Muscle layer of duodenum (tissue), 2 donors: ENCODE measurements around the gene SPINT1.

ENCODE experiments used
- H3K27ac ChIP-seq: one replicate; pipeline ENCODE4 v1.7.0; 2013; ENCODE audit warnings: mild to moderate bottlenecking, low read length
- H3K27me3 ChIP-seq: one replicate; pipeline ENCODE4 v1.7.0; 2013; ENCODE audit warnings: low read depth, mild to moderate bottlenecking, control low read depth, low read length
- H3K36me3 ChIP-seq, 2 donors: one replicate each; pipeline ENCODE4 v1.7.0; 2013; ENCODE audit warnings: low read length in 2 of 2, control low read depth in 1 of 2, mild to moderate bottlenecking in 1 of 2; ENCODE audit not compliant: insufficient read depth in 2 of 2, control insufficient read depth in 1 of 2
- H3K4me1 ChIP-seq, 2 donors: one replicate each; pipeline ENCODE4 v1.7.0; 2013; ENCODE audit warnings: low read length in 2 of 2, mild to moderate bottlenecking in 2 of 2, control low read depth in 1 of 2, moderate library complexity in 1 of 2; ENCODE audit not compliant: insufficient read depth in 2 of 2, control insufficient read depth in 1 of 2
- H3K4me3 ChIP-seq, 2 donors: one replicate each; pipeline ENCODE4 v1.7.0; 2013; ENCODE audit warnings: low read length in 2 of 2, low read depth in 1 of 2, mild to moderate bottlenecking in 1 of 2
- H3K9me3 ChIP-seq, 2 donors: one replicate each; pipeline ENCODE4 v1.7.0; 2013; ENCODE audit warnings: low read length in 2 of 2, control low read depth in 1 of 2, mild to moderate bottlenecking in 1 of 2; ENCODE audit not compliant: control insufficient read depth in 1 of 2
- donor health status: healthy.

The SPINT1 gene

DNA sequence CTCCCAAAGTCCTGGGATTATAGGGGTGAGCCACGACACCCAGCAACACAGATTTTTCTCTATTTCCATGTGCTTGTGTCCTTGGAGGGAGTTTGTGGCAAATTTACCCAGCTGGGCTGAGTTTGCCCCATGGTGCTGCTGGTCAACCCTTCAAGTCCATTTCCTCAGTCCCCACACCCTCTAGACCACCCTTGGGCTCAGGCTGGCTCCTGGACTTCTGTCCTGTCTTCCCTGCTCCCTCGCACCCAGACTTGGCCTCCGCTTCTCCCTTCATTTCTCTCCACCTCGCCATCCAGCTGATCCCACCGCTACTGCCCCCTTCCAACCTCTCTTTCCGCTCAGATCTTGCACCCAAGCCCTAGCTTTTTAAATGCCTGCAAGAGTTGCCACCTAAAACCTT lies 37.5 kb downstream of the SPINT1 start:
- H3K4me3 ChIP-seq = no peak overlapping the region
- H3K27me3 ChIP-seq = no peaks in the 10 kb centered on the region
- peaks cover 0 to 2% of the 10 kb centered on the region in 2 donors for H3K9me3 ChIP-seq
- no peak overlapping the region for H3K27ac ChIP-seq
- H3K4me1 ChIP-seq = no peaks in the 10 kb centered on the region
- no peaks in the 10 kb centered on the region for H3K36me3 ChIP-seq

DNA sequence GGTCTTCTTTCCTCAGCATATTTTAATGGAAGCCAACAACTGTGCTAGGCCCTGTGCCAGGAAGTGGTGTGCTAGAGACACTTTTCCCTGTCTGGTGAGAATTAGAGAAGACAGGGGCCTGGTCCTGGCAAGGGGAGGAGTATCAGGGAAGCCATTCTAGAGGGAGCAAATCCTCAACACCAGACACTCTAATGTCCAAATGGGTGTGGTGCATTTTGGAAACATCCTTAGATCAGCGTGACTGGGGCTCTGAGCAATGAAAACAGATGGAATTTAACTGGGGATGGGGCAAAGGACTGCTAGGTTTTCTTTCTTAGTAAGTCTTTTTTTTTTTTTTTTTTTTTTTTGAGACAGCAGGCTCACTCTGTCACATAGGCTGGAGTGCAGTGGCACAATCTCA lies 42.7 kb downstream of the SPINT1 start:
- no peak overlapping the region for H3K4me3 ChIP-seq
- peaks cover 0 to 2% of the 10 kb centered on the region in 2 donors for H3K9me3 ChIP-seq
- H3K36me3 ChIP-seq = no peaks in the 10 kb centered on the region
- H3K27me3 ChIP-seq = no peaks in the 10 kb centered on the region
- H3K4me1 ChIP-seq = no peaks in the 10 kb centered on the region
- no peak overlapping the region for H3K27ac ChIP-seq

DNA sequence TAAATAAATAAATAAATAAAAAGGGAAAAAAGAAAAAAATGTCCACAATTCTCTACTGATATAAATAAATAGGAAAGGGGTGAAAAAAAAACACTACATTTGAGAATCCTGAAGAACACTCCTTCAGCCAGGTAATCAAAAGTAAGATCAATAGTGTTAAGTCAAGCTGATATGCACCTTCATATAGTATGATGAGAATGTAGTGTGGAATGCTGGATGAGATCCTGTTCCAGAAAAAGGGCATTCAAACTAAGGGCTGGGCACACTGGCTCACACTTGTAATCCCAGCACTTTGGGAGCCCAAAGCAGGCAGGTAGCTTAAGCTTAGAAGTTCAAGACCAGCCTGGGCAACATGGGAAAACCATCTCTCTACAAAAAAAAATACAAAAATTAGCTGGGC lies 45.3 kb downstream of the SPINT1 start:
- H3K27ac ChIP-seq = no peak overlapping the region
- peaks cover 0 to 5% of the 10 kb centered on the region in 2 donors for H3K4me1 ChIP-seq
- no peak overlapping the region for H3K4me3 ChIP-seq
- no peaks in the 10 kb centered on the region for H3K9me3 ChIP-seq
- no peaks in the 10 kb centered on the region for H3K36me3 ChIP-seq
- no peaks in the 10 kb centered on the region for H3K27me3 ChIP-seq

DNA sequence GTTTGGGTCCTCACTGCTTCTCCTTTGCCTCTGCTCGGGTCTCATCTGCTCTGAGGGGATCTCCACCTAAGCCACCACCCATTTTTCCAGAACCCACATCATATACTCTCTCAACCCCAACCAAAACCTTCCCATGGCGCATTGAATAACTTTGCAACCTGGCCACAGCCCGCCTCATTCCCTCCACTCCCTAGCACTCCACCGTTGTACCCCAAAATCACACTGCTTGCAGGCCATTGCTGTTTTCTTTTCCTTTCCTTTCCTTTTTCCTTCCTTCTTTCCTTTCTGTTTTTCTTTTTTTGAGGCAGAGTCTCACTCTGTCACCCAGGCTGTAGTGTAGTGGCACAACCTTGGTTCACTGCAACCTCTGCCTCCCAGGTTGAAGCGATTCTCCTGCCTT lies 47.3 kb downstream of the SPINT1 start:
- Histone ChIP-seq H3K27ac (no peak overlapping the region), H3K4me1 (peaks cover 10 to 18% of the 10 kb centered on the region in 2 donors), H3K4me3 (no peak overlapping the region), H3K27me3 (no peaks in the 10 kb centered on the region), H3K36me3 (peaks cover 4% of the 10 kb centered on the region in 2 donors), H3K9me3 (no peaks in the 10 kb centered on the region)

DNA sequence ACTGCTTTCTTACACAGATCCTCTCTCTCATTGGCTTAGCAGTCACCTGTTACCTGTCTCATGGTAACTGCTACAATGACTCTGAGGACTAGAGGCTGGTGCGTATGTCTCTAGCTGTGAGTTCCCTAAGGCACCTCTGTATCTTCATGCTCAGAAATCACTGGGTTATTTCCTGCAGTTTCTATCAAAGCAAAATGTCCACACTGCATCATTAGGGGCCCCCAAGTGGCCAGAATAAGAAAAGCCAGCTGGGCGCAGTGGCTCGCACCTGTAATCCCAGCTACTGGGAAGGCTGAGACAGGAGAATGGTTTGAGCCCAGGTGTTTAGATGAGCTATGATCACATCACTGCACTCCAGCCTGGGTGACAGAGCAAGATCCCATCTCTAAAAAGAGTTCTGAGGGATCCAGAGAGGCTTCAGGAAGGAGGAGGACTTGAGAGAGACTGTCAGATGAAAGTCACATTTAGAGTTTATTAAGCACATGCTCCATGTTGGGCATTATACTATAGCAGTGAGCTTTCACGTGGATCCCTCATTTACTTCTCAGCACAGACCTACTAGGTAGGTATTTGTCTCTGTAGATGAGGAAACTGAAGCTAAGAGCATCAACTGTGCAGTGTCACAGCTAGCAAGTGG lies 48.1 kb downstream of the SPINT1 start:
- Histone ChIP-seq H3K4me3 (no peak overlapping the region), H3K27me3 (no peaks in the 10 kb centered on the region), H3K36me3 (peaks cover 4% of the 10 kb centered on the region in 2 donors), H3K4me1 (peaks cover 10 to 19% of the 10 kb centered on the region in 2 donors), H3K9me3 (no peaks in the 10 kb centered on the region), H3K27ac (no peak overlapping the region)

DNA sequence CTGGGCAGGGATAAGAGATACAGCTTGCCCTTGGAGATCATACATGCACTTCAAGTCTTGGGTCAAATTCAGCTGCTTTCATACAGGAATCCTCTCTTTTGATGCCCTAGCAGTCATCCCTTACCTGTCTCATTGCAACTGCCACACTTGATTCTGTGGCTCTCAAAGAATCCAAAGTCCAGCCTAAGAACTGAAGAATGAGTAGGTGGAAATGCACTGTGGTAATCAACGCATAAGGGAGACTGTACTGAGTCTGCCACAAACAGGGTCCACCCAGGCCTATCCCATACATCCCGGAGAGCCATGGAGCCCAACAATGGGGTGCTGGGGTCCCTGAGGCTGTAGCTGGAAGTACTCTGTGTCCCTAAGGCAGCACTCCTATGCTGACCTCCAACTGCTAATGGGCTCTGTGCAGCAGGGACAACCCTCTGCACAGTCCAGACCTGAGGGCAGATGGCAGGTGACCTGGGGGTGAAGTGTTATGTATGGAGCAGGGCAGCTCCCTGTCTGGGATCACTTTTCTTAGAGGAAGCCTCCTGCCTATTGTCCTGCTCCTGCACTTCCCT lies 48.7 kb downstream of the SPINT1 start:
- H3K27ac ChIP-seq = no peak overlapping the region
- no peaks in the 10 kb centered on the region for H3K9me3 ChIP-seq
- no peaks in the 10 kb centered on the region for H3K27me3 ChIP-seq
- peaks cover 10 to 19% of the 10 kb centered on the region in 2 donors for H3K4me1 ChIP-seq
- H3K36me3 ChIP-seq = peaks cover 4% of the 10 kb centered on the region in 2 donors
- no peak overlapping the region for H3K4me3 ChIP-seq

DNA sequence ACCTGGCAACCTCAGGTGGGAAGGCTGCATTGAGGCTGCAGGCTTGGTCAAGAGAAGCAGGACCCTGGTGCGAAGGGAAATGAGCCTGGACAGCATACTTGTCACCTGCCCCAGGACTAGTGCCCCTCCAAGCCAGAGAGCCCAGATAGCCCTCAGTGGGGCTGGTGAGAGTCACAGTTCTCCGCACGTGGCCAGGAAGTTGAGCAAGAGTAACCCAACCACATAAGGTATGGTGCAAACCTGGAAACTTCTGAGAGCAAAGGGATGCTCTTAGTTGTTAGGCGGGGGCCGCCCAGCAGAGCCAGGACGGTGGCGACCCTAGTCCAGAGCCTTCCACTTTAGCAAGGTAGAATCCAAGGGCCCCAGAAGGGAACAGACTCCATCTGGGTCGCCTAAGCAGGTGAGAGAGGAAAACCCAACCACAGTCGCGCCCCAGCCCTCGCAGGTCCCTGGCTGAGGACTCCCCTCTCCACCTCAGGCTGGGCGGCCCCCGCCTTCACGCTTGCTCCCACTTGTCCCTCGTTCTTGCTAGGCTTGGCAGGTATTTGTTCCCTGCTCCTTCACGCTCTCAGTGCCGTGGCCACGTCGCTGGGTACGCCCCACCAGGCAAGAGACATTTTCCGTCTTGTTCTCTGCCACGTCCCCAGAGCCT lies 49.3 kb downstream of the SPINT1 start:
- peak overlapping the region; percentile 88 to 95 for H3K4me3 ChIP-seq
- no peak overlapping the region for H3K27ac ChIP-seq
- no peaks in the 10 kb centered on the region for H3K27me3 ChIP-seq
- H3K36me3 ChIP-seq = peaks cover 4% of the 10 kb centered on the region in 2 donors
- H3K4me1 ChIP-seq = peaks cover 10 to 19% of the 10 kb centered on the region in 2 donors
- H3K9me3 ChIP-seq = no peaks in the 10 kb centered on the region

DNA sequence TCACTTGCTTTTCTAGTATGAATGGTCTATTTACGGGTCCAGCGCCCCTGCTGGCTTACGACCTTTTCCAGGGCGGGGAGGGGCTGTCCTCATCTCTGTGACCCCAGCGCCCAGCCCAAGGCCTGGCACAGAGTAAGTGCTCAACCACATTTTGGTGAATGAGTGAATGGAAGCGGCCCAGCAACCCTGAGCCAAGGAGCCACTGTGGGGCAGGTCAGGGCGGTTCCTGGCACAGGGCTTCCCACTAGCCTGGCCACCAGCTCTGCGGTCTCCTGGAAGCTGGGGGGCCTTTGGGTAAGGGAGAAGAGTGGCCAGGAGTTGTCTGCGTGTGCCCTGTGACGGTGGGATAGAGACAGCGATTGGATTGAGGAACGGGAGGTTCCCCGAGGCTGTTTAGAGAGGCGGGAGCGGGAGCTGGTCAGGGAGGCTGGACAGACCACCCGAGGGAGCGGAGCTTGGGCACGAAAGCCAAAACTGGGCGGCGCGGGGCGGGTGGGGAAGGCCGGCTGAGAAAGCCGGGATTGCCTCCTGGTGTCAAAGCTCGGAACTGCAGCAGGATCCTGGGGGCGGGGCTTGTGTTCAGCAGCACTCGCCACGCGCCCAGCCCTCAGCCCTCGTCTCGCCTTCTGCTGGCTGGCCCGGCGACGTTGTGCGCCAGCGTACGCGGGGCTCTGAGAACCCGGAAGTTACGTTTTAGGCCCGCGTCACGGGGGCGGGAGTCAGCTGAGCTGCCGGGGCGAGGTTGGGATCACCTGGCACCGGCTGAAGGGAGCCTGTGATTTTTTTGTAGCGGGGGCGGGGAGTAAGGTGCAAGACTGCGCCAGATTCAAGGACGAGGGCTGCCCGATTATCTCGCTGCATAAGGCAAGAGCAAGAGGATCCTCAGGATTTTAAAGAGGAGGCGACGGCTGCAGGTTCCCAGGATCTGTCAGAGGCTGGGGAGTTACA lies 50.2 kb downstream of the SPINT1 start, which contains the start of gene VPS18:
Gene VPS18, plus strand, starts transcription at position 718 of the 948 bp plus-strand sequence. CDS start 319 bp downstream, outside the sequence.
- Histone ChIP-seq H3K27me3 (no peaks in the 10 kb centered on the region), H3K9me3 (no peaks in the 10 kb centered on the region), H3K4me3 (peak within 1 kb of the TSS; percentile 88 to 95), H3K4me1 (peaks cover 10 to 19% of the 10 kb centered on the region in 2 donors), H3K27ac (peak within 1 kb of the TSS; percentile 89), H3K36me3 (peaks cover 10 to 12% of the 10 kb centered on the region in 2 donors)

DNA sequence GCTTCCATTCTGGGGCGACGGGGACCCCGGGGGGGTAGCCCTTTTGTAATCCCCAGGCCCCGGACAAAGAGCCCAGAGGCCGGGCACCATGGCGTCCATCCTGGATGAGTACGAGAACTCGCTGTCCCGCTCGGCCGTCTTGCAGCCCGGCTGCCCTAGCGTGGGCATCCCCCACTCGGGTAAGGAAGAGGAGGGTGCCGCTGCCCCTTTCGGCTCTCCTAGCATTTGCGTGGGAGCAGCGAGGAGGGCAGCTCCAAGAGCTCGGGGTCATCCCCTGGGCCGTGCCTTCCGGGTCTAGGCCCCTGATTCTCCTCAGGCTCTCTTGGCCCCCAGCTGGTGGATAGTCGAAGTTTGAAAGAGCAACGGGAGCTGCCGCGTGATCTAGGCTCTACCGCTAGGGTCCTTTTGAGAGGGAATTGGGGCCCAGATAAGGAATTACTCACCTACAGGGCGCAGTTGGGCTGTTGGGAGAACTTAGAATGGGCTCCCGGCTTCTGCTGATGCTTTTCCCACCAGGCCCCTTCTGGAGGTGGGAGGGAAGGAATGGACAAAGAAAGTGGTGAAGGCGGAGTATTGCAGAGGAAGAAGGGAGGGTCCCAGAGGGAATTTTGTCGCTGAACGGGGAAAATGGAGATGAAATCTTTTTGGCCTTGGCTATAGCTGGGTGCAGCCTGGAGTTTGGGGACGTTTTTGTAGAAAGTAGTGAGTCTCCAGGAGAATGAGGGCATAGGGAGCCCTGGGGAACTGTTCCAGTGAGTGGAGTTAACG lies 51.0 kb downstream of the SPINT1 start:
- Histone ChIP-seq H3K4me3 (peak overlapping the region; percentile 88 to 95), H3K27ac (peak overlapping the region; percentile 89), H3K36me3 (peaks cover 14 to 21% of the 10 kb centered on the region in 2 donors), H3K4me1 (peaks cover 10 to 19% of the 10 kb centered on the region in 2 donors), H3K9me3 (no peaks in the 10 kb centered on the region), H3K27me3 (no peaks in the 10 kb centered on the region)

DNA sequence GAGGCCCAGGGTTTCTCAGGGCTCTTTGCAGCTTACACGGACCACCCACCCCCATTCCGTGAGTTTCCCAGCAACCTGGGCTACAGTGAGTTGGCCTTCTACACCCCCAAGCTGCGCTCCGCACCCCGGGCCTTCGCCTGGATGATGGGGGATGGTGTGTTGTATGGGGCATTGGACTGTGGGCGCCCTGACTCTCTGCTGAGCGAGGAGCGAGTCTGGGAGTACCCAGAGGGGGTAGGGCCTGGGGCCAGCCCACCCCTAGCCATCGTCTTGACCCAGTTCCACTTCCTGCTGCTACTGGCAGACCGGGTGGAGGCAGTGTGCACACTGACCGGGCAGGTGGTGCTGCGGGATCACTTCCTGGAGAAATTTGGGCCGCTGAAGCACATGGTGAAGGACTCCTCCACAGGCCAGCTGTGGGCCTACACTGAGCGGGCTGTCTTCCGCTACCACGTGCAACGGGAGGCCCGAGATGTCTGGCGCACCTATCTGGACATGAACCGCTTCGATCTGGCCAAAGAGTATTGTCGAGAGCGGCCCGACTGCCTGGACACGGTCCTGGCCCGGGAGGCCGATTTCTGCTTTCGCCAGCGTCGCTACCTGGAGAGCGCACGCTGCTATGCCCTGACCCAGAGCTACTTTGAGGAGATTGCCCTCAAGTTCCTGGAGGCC lies 55.8 kb downstream of the SPINT1 start:
- peaks cover 10 to 14% of the 10 kb centered on the region in 2 donors for H3K4me1 ChIP-seq
- H3K9me3 ChIP-seq = no peaks in the 10 kb centered on the region
- no peak overlapping the region for H3K27ac ChIP-seq
- no peaks in the 10 kb centered on the region for H3K27me3 ChIP-seq
- no peak overlapping the region for H3K4me3 ChIP-seq
- H3K36me3 ChIP-seq = peaks cover 27 to 49% of the 10 kb centered on the region in 2 donors
